Measurements from ENCODE around the gene GPS1.

GPS1 gene

GRCh38 chr17:82062984-82063368 is 11.3 kb downstream of the GPS1 start:
- TF ChIP-seq CTCF (IDR thresholded peaks at IDR 0.05): no peak

- TF ChIP-seq CTCF (IDR thresholded peaks at IDR 0.05): no peak
Measured at GRCh38 chr17:82063424-82064415, 12.0 kb downstream of the GPS1 start.

- TF ChIP-seq CTCF (IDR thresholded peaks at IDR 0.05): no peak
Measured at GRCh38 chr17:82064433-82065192, 12.9 kb downstream of the GPS1 start.

GRCh38 chr17:82065193-82065637 is 13.5 kb downstream of the GPS1 start:
- TF ChIP-seq CTCF (IDR thresholded peaks at IDR 0.05): no peak

- TF ChIP-seq CTCF (IDR thresholded peaks at IDR 0.05): no peak
Measured at GRCh38 chr17:82065638-82066303, 14.1 kb downstream of the GPS1 start, which contains the start of gene DUS1L. TSS of gene DUS1L (minus strand) at chr17:82065804. CDS start at chr17:82065059, 745 bp downstream.

- no peak for TF ChIP-seq CTCF (IDR thresholded peaks at IDR 0.05)
Measured at GRCh38 chr17:82070611-82071010, 18.9 kb downstream of the GPS1 start.

- no peak for TF ChIP-seq CTCF (IDR thresholded peaks at IDR 0.05)
Measured at GRCh38 chr17:82072827-82073226, 21.1 kb downstream of the GPS1 start.

All from LNCAP (cell line).